PC-3 (cell line): ENCODE results near the gene TDP2. TPM values are rescaled to one million over a fixed set of nuclear protein-coding genes. Genes with fewer than 3 reads are reported as not detected.
"Not testable (repeated sequence)": the region's sequence is repeated elsewhere in the genome, so short reads cannot be mapped to it uniquely, and the experiment has no call there.

ENCODE experiments used
- ATAC-seq: fragments of 200-7000 bp; cut with Tn5 transposase; 2 replicates; pipeline ENCODE4 v1.9.1; 2020; ENCODE audit warnings: mild to moderate bottlenecking, moderate library complexity
- BruUV-seq: library from RNA; stranded (reverse); fragments of 400-500 nt; replicated peaks from 2 replicates; lab custom pipeline; 2021; lab: Mats Ljungman, UMichigan
- CTCF ChIA-PET: fragments of 300-600 bp; sonication (Branson Sonifier 250); formaldehyde crosslinking; loops from one replicate; lab custom pipeline; 2022; ENCODE audit warnings: antibody characterized with exemption; lab: Charles Lee
- POLR2A ChIA-PET: fragments of 300-600 bp; sonication (Branson Sonifier 250); formaldehyde crosslinking; loops from one replicate; lab custom pipeline; 2022; ENCODE audit warnings: antibody characterized with exemption; ENCODE audit not compliant: unreplicated experiment; lab: Charles Lee
- DNase-seq: peaks from one replicate; pipeline ENCODE4 v3.0.0-alpha.2; 2015
- H2AFZ ChIP-seq: fragments of 300-600 bp; sonication (generic); 2 replicates; pipeline ENCODE4 v1.6.0; 2016; ENCODE audit warnings: antibody characterized with exemption, low read length
- H3F3A ChIP-seq: fragments of 300-600 bp; sonication (generic); one replicate; pipeline ENCODE4 v1.6.0; 2017; ENCODE audit warnings: antibody characterized with exemption, low read length, control low read depth, mild to moderate bottlenecking; ENCODE audit not compliant: unreplicated experiment
- H3K27ac ChIP-seq: fragments of 300-600 bp; sonication (generic); 2 replicates; pipeline ENCODE4 v1.5.1; 2016; ENCODE audit warnings: mild to moderate bottlenecking, low read length
- H3K27me3 ChIP-seq: fragments of 300-600 bp; sonication (generic); 2 replicates; pipeline ENCODE4 v1.6.1; 2016; ENCODE audit warnings: low read length, mixed read lengths
- H3K36me3 ChIP-seq: fragments of 300-600 bp; sonication (generic); 2 replicates; pipeline ENCODE4 v1.6.1; 2016; ENCODE audit warnings: low read depth, mixed run types, low read length, mixed read lengths
- H3K4me1 ChIP-seq: fragments of 300-600 bp; sonication (generic); 2 replicates; pipeline ENCODE4 v1.5.1; 2016; ENCODE audit warnings: low read length; ENCODE audit not compliant: insufficient read depth
- H3K4me2 ChIP-seq: fragments of 300-600 bp; sonication (generic); 2 replicates; pipeline ENCODE4 v1.6.0; 2016; ENCODE audit warnings: low read length
- H3K4me3 ChIP-seq: fragments of 300-600 bp; sonication (generic); 2 replicates; pipeline ENCODE4 v1.5.1; 2016; ENCODE audit warnings: mild to moderate bottlenecking, low read length, mixed read lengths
- H3K79me2 ChIP-seq: fragments of 300-600 bp; sonication (generic); 2 replicates; pipeline ENCODE4 v1.6.1; 2017; ENCODE audit warnings: low read length, mixed read lengths
- H3K9ac ChIP-seq: fragments of 300-600 bp; sonication (generic); 2 replicates; pipeline ENCODE4 v1.6.0; 2016; ENCODE audit warnings: mild to moderate bottlenecking, low read length
- H3K9me2 ChIP-seq: fragments of 300-600 bp; sonication (generic); replicated peaks from 2 replicates; pipeline ENCODE4 v1.6.1; 2016; ENCODE audit warnings: mixed run types, low read length, mixed read lengths
- H3K9me3 ChIP-seq: fragments of 300-600 bp; sonication (generic); 2 replicates; pipeline ENCODE4 v1.6.1; 2016; ENCODE audit warnings: low read length, mixed read lengths
- H4K20me1 ChIP-seq: fragments of 300-600 bp; sonication (generic); 2 replicates; pipeline ENCODE4 v1.6.1; 2016; ENCODE audit warnings: low read length, mixed read lengths
- CTCF ChIP-seq: fragments of 300-600 bp; sonication (generic); conservative IDR thresholded peaks from 2 replicates; pipeline ENCODE4 v1.5.1; 2017; ENCODE audit warnings: antibody characterized with exemption, low read depth, mild to moderate bottlenecking, low read length
- EZH2 ChIP-seq: fragments of 300-600 bp; sonication (generic); IDR thresholded peaks from one replicate; pipeline ENCODE4 v1.6.1; 2017; ENCODE audit warnings: antibody characterized with exemption, mild to moderate bottlenecking, low read length; ENCODE audit not compliant: unreplicated experiment
- EZH2phosphoT487 ChIP-seq: fragments of 300-600 bp; sonication (generic); IDR thresholded peaks from 2 replicates; pipeline ENCODE4 v1.6.1; 2018; ENCODE audit warnings: mild to moderate bottlenecking, antibody characterized with exemption, low read length, borderline replicate concordance
- intact Hi-C: fragments of 100-400 bp; cut with micrococcal nuclease; formaldehyde crosslinking; loops from 2 replicates; pipeline ENCODE4 v1.9.0; 2023
- total RNA-seq: library from RNA; depleted of rRNA; stranded (reverse); fragments of >200 nt; gene quantifications from 2 replicates; pipeline ENCODE4 v1.2.3, GENCODE V29; 2014

The TDP2 gene
- total RNA-seq, 1 experiment from 2014 or later: 20.6 TPM

GRCh38 chr6:24696097-24696496, 29.4 kb upstream of the TDP2 start:
- no peak for DNase-seq
- ChIA-PET CTCF (no interaction called here), POLR2A (no interaction called here)
- no TSS peak for BruUV-seq
- Histone ChIP-seq H3F3A (no peaks in the 10 kb centered on the region), H3K79me2 (no peaks in the 10 kb centered on the region), H3K9me2 (no peaks in the 10 kb centered on the region), H3K4me1 (no peaks in the 10 kb centered on the region), H3K9me3 (no peaks in the 10 kb centered on the region), H2AFZ (no peak overlapping the region), H3K4me2 (no peak overlapping the region), H4K20me1 (no peaks in the 10 kb centered on the region), H3K9ac (no peak overlapping the region), H3K36me3 (no peaks in the 10 kb centered on the region), H3K27me3 (no peaks in the 10 kb centered on the region), H3K4me3 (no peak overlapping the region), H3K27ac (no peak overlapping the region)
- ATAC-seq: no peak
- intact Hi-C loops: loop anchor here (5.0 kb wide), 2 partner anchors 269 to 414 kb away; no protein-coding TSS in a partner anchor
- TF ChIP-seq EZH2phosphoT487 (no peak), CTCF (no peak), EZH2 (no peak)

- POLR2A ChIA-PET, H3K9me3 ChIP-seq, H3K9ac ChIP-seq, CTCF ChIA-PET, BruUV-seq, H3K36me3 ChIP-seq, H2AFZ ChIP-seq, H3K9me2 ChIP-seq, H3K4me2 ChIP-seq, H3K27ac ChIP-seq, H3K79me2 ChIP-seq, H3K27me3 ChIP-seq, H3F3A ChIP-seq, H4K20me1 ChIP-seq, H3K4me3 ChIP-seq, H3K4me1 ChIP-seq: not testable (repeated sequence)
- DNase-seq (peak; percentile 72), ATAC-seq (peak; percentile 94)
- TF ChIP-seq CTCF: peak; percentile 63
- intact Hi-C loops: loop anchor here (1.0 to 5.0 kb wide), 5 partner anchors 71 to 413 kb away; no protein-coding TSS in a partner anchor
Observed at GRCh38 chr6:24695635-24696034, 28.9 kb upstream of the TDP2 start.

GRCh38 chr6:24694198-24694597, 27.5 kb upstream of the TDP2 start:
- Histone ChIP-seq H3K9me2 (no peaks in the 10 kb centered on the region), H3F3A (no peaks in the 10 kb centered on the region), H2AFZ (no peak overlapping the region), H3K4me3 (no peak overlapping the region), H3K36me3 (no peaks in the 10 kb centered on the region), H3K4me1 (no peaks in the 10 kb centered on the region), H3K27ac (no peak overlapping the region), H3K79me2 (no peaks in the 10 kb centered on the region), H3K9ac (no peak overlapping the region), H3K9me3 (no peaks in the 10 kb centered on the region), H4K20me1 (no peaks in the 10 kb centered on the region), H3K4me2 (no peak overlapping the region), H3K27me3 (no peaks in the 10 kb centered on the region)
- CTCF ChIA-PET: no interaction called here
- POLR2A ChIA-PET: no interaction called here
- no peak for ATAC-seq
- no peak for DNase-seq
- intact Hi-C loops: loop anchor here (2.0 kb wide), 1 partner anchor 73 kb away; no protein-coding TSS in a partner anchor
- no TSS peak for BruUV-seq
- no peak for TF ChIP-seq EZH2phosphoT487
- TF ChIP-seq CTCF: no peak
- no peak for TF ChIP-seq EZH2
